IPS-18a (cell line): Measurements from ENCODE around the gene PYCR2.
"Not testable (repeated sequence)": the region's sequence is repeated elsewhere in the genome, so short reads cannot be mapped to it uniquely, and the experiment has no call there.

Experiments
- H3K27ac ChIP-seq: one replicate; pipeline ENCODE4 v1.5.1; 2013; ENCODE audit warnings: low read length
- H3K27me3 ChIP-seq: one replicate; pipeline ENCODE4 v1.6.1; 2013; ENCODE audit warnings: mild to moderate bottlenecking, low read length; ENCODE audit not compliant: control insufficient read depth, insufficient read depth
- H3K36me3 ChIP-seq: one replicate; pipeline ENCODE4 v1.6.1; 2013; ENCODE audit warnings: low read depth, low read length; ENCODE audit not compliant: control insufficient read depth
- H3K4me1 ChIP-seq: one replicate; pipeline ENCODE4 v1.6.1; 2013; ENCODE audit warnings: low read depth, low read length; ENCODE audit not compliant: control insufficient read depth
- H3K4me3 ChIP-seq: one replicate; pipeline ENCODE4 v1.5.1; 2013; ENCODE audit warnings: low read length
- H3K9ac ChIP-seq: one replicate; pipeline ENCODE4 v1.6.1; 2013; ENCODE audit warnings: mild to moderate bottlenecking, low read length, moderate library complexity
- H3K9me3 ChIP-seq: one replicate; pipeline ENCODE4 v1.6.1; 2013; ENCODE audit warnings: low read depth, low read length; ENCODE audit not compliant: control insufficient read depth

Gene PYCR2

GRCh38 chr1:225941187-225941941 is 17.3 kb upstream of the PYCR2 start, which contains the start of gene LEFTY2:
Gene LEFTY2, minus strand, starts transcription at chr1:225941220. Its CDS starts 80 bp downstream, at chr1:225941140.
- H3K4me1 ChIP-seq = peaks cover 16% of the 10 kb centered on the region
- no peak within 1 kb of the TSS for H3K27ac ChIP-seq
- no peak within 1 kb of the TSS for H3K9ac ChIP-seq
- no peaks in the 10 kb centered on the region for H3K36me3 ChIP-seq
- peaks cover 10% of the 10 kb centered on the region for H3K27me3 ChIP-seq
- no peak within 1 kb of the TSS for H3K4me3 ChIP-seq
- no peaks in the 10 kb centered on the region for H3K9me3 ChIP-seq

GRCh38 chr1:225940385-225941151 is 16.5 kb upstream of the PYCR2 start:
- no peaks in the 10 kb centered on the region for H3K36me3 ChIP-seq
- H3K27me3 ChIP-seq = peaks cover 10% of the 10 kb centered on the region
- H3K9ac ChIP-seq = no peak overlapping the region
- H3K9me3 ChIP-seq = no peaks in the 10 kb centered on the region
- H3K4me1 ChIP-seq = peaks cover 9% of the 10 kb centered on the region
- H3K4me3 ChIP-seq = no peak overlapping the region
- H3K27ac ChIP-seq = no peak overlapping the region

- not testable (repeated sequence) for H3K4me1 ChIP-seq, H3K27me3 ChIP-seq, H3K9me3 ChIP-seq, H3K4me3 ChIP-seq, H3K9ac ChIP-seq, H3K36me3 ChIP-seq, H3K27ac ChIP-seq
Observed at GRCh38 chr1:225939939-225940310, 15.9 kb upstream of the PYCR2 start.

- H3K9me3 ChIP-seq, H3K36me3 ChIP-seq, H3K9ac ChIP-seq, H3K27me3 ChIP-seq, H3K27ac ChIP-seq, H3K4me1 ChIP-seq: not testable (repeated sequence)
- peak overlapping the region; percentile 43 for H3K4me3 ChIP-seq
Observed at GRCh38 chr1:225939097-225939938, 15.3 kb upstream of the PYCR2 start.

- Histone ChIP-seq H3K4me3 (no peak overlapping the region), H3K27ac (no peak overlapping the region), H3K27me3 (peaks cover 10% of the 10 kb centered on the region), H3K4me1 (no peaks in the 10 kb centered on the region), H3K9me3 (no peaks in the 10 kb centered on the region), H3K36me3 (no peaks in the 10 kb centered on the region), H3K9ac (no peak overlapping the region)
Observed at GRCh38 chr1:225937048-225937968, 13.3 kb upstream of the PYCR2 start.

- H3K27ac ChIP-seq = no peak overlapping the region
Observed at GRCh38 chr1:225936523-225936922, 12.5 kb upstream of the PYCR2 start.

GRCh38 chr1:225936086-225936485 is 12.0 kb upstream of the PYCR2 start:
- H3K27ac ChIP-seq, H3K4me1 ChIP-seq, H3K9ac ChIP-seq, H3K9me3 ChIP-seq, H3K27me3 ChIP-seq, H3K4me3 ChIP-seq, H3K36me3 ChIP-seq: not testable (repeated sequence)

More at GRCh38 chr1:225936523-225936922, 12.5 kb upstream of the PYCR2 start:
- H3K4me1 ChIP-seq = no peaks in the 10 kb centered on the region
- H3K4me3 ChIP-seq = no peak overlapping the region
- no peak overlapping the region for H3K9ac ChIP-seq
- H3K9me3 ChIP-seq = no peaks in the 10 kb centered on the region
- no peaks in the 10 kb centered on the region for H3K36me3 ChIP-seq
- H3K27me3 ChIP-seq = peaks cover 10% of the 10 kb centered on the region

GRCh38 chr1:225934711-225935110 is 10.7 kb upstream of the PYCR2 start:
- Histone ChIP-seq H3K4me1 (no peaks in the 10 kb centered on the region), H3K36me3 (no peaks in the 10 kb centered on the region), H3K9ac (no peak overlapping the region), H3K4me3 (no peak overlapping the region), H3K27me3 (no peaks in the 10 kb centered on the region), H3K27ac (no peak overlapping the region), H3K9me3 (no peaks in the 10 kb centered on the region)

GRCh38 chr1:225933072-225933471 is 9.0 kb upstream of the PYCR2 start:
- no peak overlapping the region for H3K9ac ChIP-seq
- no peak overlapping the region for H3K27ac ChIP-seq
- H3K36me3 ChIP-seq = no peaks in the 10 kb centered on the region
- H3K4me3 ChIP-seq = no peak overlapping the region
- no peaks in the 10 kb centered on the region for H3K27me3 ChIP-seq
- no peaks in the 10 kb centered on the region for H3K9me3 ChIP-seq
- H3K4me1 ChIP-seq = no peaks in the 10 kb centered on the region

- Histone ChIP-seq H3K36me3 (no peaks in the 10 kb centered on the region), H3K4me3 (no peak overlapping the region), H3K27me3 (no peaks in the 10 kb centered on the region), H3K9me3 (no peaks in the 10 kb centered on the region), H3K27ac (no peak overlapping the region), H3K9ac (no peak overlapping the region), H3K4me1 (no peaks in the 10 kb centered on the region)
Observed at GRCh38 chr1:225931270-225932136, 7.5 kb upstream of the PYCR2 start.
